ENCODE measurements around the gene OR6X1.

DNA sequence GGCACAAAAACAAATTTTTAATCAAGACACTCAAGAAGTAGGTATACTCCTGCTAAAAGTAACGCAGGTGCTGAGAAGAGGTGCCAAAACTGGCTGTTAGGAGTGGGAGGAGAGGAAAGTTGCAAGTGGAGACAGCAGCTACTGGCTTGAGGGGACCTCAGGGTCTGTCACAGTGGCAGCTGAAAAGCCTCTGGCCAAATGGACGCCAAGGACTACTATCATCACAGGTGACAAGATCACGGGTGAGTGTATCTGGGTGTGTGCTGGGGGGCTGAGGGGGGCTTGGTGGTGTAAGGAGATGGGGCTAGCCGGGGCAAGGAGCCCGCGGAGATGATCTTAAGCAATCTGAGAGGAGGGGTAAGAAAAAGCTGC lies 13.5 kb downstream of the OR6X1 start:
- no peak for TF ChIP-seq TCF7 (CRISPR knock-in tag; IDR thresholded peaks at IDR 0.05; ENCODE audit: low read depth)
- TF ChIP-seq, protein P1, sequence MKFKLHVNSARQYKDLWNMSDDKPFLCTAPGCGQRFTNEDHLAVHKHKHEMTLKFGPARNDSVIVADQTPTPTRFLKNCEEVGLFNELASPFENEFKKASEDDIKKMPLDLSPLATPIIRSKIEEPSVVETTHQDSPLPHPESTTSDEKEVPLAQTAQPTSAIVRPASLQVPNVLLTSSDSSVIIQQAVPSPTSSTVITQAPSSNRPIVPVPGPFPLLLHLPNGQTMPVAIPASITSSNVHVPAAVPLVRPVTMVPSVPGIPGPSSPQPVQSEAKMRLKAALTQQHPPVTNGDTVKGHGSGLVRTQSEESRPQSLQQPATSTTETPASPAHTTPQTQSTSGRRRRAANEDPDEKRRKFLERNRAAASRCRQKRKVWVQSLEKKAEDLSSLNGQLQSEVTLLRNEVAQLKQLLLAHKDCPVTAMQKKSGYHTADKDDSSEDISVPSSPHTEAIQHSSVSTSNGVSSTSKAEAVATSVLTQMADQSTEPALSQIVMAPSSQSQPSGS (CRISPR knock-in tag; IDR thresholded peaks at IDR 0.05; ENCODE audit: borderline replicate concordance, low read depth), result no peak
- TF ChIP-seq, protein P2, sequence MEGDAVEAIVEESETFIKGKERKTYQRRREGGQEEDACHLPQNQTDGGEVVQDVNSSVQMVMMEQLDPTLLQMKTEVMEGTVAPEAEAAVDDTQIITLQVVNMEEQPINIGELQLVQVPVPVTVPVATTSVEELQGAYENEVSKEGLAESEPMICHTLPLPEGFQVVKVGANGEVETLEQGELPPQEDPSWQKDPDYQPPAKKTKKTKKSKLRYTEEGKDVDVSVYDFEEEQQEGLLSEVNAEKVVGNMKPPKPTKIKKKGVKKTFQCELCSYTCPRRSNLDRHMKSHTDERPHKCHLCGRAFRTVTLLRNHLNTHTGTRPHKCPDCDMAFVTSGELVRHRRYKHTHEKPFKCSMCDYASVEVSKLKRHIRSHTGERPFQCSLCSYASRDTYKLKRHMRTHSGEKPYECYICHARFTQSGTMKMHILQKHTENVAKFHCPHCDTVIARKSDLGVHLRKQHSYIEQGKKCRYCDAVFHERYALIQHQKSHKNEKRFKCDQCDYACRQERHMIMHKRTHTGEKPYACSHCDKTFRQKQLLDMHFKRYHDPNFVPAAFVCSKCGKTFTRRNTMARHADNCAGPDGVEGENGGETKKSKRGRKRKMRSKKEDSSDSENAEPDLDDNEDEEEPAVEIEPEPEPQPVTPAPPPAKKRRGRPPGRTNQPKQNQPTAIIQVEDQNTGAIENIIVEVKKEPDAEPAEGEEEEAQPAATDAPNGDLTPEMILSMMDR (IDR thresholded peaks at IDR 0.05), result no peak
- no peak for TF ChIP-seq CBFB (CRISPR knock-in tag; IDR thresholded peaks at IDR 0.05; ENCODE audit: low read depth)
- no peak for TF ChIP-seq NFE2L1 (CRISPR knock-in tag; IDR thresholded peaks at IDR 0.05)
- TF ChIP-seq, protein P3, sequence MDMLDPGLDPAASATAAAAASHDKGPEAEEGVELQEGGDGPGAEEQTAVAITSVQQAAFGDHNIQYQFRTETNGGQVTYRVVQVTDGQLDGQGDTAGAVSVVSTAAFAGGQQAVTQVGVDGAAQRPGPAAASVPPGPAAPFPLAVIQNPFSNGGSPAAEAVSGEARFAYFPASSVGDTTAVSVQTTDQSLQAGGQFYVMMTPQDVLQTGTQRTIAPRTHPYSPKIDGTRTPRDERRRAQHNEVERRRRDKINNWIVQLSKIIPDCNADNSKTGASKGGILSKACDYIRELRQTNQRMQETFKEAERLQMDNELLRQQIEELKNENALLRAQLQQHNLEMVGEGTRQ (CRISPR knock-in tag; IDR thresholded peaks at IDR 0.05), result no peak
- TF ChIP-seq FOXJ3 (CRISPR knock-in tag; IDR thresholded peaks at IDR 0.05; ENCODE audit: borderline replicate concordance), result no peak
- no peak for TF ChIP-seq RORB (CRISPR knock-in tag; IDR thresholded peaks at IDR 0.05)
